ENCODE measurements around the gene ATG101. TPM values are rescaled to one million over a fixed set of nuclear protein-coding genes. Genes with fewer than 3 reads are reported as not detected.
"Not testable (repeated sequence)": the region's sequence is repeated elsewhere in the genome, so short reads cannot be mapped to it uniquely, and the experiment has no call there.

Gene ATG101
- total RNA-seq, 1 donor from 2014 or later = 24.5 TPM

GRCh38 chr12:52097045-52097666 lies 27.4 kb downstream of the ATG101 start:
- no peak for DNase-seq

GRCh38 chr12:52104431-52105089 lies 34.8 kb downstream of the ATG101 start:
- DNase-seq = not testable (repeated sequence)

- DNase-seq = not testable (repeated sequence)
Observed at GRCh38 chr12:52116222-52117125, 46.7 kb downstream of the ATG101 start.

- not testable (repeated sequence) for DNase-seq
Observed at GRCh38 chr12:52117806-52118475, 48.2 kb downstream of the ATG101 start.

- no peak for DNase-seq
Observed at GRCh38 chr12:52119398-52120254, 49.8 kb downstream of the ATG101 start.

GRCh38 chr12:52120951-52121823 lies 51.4 kb downstream of the ATG101 start:
- no peak for DNase-seq

GRCh38 chr12:52121824-52122539 lies 52.2 kb downstream of the ATG101 start:
- no peak for DNase-seq

- DNase-seq = no peak
Observed at GRCh38 chr12:52122540-52122871, 52.7 kb downstream of the ATG101 start.

GRCh38 chr12:52122904-52123303 lies 53.1 kb downstream of the ATG101 start:
- DNase-seq = no peak

GRCh38 chr12:52123487-52124186 lies 53.9 kb downstream of the ATG101 start:
- no peak for DNase-seq

- no peak for DNase-seq
Observed at GRCh38 chr12:52125476-52125900, 55.7 kb downstream of the ATG101 start.

- DNase-seq = no peak
Observed at GRCh38 chr12:52126050-52126604, 56.3 kb downstream of the ATG101 start.

Other genes with a start within 250 kb of the ATG101 start
- 0.69 TPM for gene FIGNL2, start 221.3 kb upstream of the ATG101 start, total RNA-seq
- not detected for gene ANKRD33, start 181.9 kb upstream of the ATG101 start, total RNA-seq
- gene ACVRL1, start 162.5 kb upstream of the ATG101 start, total RNA-seq = 46.8 TPM
- gene ACVR1B, start 118.3 kb upstream of the ATG101 start, total RNA-seq = 22.0 TPM
- gene TAMALIN, start 63.0 kb upstream of the ATG101 start, total RNA-seq = 17.0 TPM
- 138 TPM for gene NR4A1, start 18.5 kb upstream of the ATG101 start, total RNA-seq
- not detected for gene SMIM41, start 9.7 kb downstream of the ATG101 start, total RNA-seq
- 39.5 TPM for gene KRT80, start 122.0 kb downstream of the ATG101 start, total RNA-seq
- gene KRT7, start 163.3 kb downstream of the ATG101 start, total RNA-seq = 10.4 TPM
- gene KRT86, start 204.7 kb downstream of the ATG101 start, total RNA-seq = 40.8 TPM
- 27.8 TPM for gene KRT81, start 221.6 kb downstream of the ATG101 start, total RNA-seq

Data from skin of body (tissue), 2 donors.